RKO (cell line): Measurements from ENCODE around the gene MYBPC1.

Source experiments
- DNase-seq: peaks from one replicate; pipeline ENCODE4 v3.0.0-alpha.2; 2016; ENCODE audit warnings: low spot score

Gene MYBPC1

DNA sequence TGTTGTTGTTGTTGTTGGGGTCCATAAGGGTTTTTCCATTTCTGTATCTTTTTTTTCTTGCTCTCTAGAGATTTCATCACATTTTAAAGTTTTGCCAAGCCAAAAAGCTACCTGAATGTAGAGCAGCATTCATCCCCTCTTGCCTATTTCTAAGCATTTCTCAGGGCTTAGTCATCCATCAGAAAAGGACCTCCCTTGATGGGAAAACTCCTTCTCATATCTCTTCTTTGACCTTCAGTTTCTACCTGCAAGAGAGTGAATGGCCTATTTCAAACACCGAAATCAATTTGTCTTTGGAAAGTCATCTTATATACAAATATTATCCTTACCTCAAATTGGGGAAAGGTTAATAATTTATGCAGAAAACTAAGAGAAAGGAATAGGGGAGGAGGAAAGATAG lies 4.5 kb downstream of the MYBPC1 start:
- DNase-seq: no peak

DNA sequence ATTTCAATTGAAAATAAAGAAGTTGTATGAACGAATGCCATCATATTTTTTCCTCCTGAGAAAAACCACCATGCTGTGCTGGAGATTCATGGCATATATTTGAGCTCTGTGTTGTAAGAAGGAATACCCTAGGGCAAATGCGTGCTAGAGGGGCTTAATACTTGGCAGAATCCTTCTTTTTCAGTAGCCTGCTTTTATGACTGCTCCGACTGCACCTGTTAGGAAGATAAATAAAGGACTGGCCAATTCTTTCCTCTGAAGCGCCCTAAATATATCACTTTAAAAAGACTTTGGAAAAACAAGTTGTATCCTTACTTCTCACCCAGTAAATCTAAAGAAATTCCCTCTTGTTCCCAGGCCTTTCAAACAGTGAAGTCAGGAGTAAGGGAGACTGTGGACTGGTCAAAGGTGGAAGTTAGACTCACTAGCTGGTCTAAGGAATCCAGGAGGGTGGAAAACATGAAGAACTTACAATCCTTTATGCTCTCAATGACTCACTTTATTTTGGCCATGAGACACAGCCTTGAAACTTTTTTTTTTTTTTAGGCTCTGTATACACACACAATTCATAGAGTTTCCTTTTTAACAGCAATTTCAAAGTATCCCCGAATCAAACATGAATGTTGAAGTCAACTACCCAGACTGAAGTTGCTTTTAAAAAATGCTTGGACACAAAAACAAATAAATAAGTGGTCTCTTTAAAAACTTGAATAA lies 5.2 kb downstream of the MYBPC1 start:
- DNase-seq: peak; percentile 12

DNA sequence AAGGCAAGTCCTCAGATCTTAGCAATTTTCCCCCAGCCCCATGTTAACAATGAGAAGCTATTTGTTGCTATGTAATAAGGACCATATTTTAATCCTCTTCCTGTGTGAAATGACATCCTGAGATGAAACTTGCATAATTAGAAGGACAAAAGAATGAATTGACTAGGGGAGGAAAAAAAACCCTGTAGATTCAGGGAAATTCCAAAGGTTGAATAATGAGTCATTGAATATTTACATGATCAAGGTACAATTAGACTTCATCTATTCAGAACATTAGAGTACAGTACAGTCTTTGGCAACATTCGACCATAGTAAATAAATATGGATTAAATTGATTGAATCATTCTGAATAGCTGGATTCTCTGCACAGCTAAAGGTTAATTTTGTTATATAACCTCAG lies 9.4 kb downstream of the MYBPC1 start:
- DNase-seq: no peak

DNA sequence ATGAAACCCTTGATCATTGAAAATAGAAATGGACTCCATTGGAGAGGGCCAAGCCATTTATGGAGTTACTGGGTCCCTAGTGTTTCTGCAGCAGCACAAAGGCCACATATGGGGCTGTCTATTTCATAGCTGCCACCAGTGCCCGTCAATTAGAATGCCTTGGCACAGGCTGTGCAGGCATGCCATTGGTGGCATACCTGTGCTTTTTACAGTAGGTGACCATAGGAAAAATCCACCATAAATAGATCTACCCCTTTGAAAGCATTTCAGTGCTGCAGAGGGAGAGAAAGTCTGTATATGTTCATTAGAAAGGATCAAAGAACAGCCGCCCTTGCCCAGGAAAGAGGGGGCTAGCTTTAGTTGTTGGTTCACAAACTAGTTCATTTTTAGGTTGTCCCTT lies 13.1 kb downstream of the MYBPC1 start:
- no peak for DNase-seq

DNA sequence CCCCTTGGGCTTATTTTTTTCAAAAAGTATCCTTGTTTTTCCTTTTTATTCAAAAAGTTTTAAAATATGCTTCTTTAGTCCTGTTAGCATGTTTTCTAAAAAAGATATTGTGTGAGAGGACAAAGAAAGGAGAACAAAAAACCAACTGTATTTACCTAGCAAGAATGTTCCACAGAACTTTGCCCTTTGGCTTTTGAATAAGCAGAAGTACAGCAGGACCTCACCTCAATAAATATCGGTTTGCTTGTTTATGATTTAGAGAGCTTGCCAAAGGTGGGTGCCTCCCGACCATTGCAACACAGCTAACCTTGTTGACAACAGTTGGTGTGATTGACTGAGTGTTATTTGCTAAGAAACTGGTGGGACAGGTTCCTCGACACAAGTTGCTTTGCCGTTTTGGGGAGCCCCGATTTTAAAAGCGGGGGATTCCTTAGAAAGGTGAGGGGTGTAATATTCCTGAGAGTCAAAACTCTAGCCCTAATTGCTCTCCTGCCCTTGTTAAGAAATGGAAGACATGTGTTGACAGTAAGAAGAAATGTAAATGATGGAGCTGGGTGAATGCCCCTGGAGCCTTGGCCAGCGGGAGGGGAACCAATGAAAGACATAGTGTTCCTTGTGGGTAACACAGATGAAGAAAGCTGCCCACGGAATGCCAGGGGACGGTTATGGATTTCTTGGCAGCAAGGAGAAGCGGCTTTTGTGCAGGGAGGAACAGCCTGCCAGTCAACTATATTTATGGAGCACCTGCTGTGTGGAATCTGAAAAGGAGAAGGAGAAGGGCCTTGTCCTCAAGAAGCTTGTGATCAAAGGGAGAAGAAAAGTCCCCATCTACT lies 13.7 kb downstream of the MYBPC1 start:
- DNase-seq: no peak

DNA sequence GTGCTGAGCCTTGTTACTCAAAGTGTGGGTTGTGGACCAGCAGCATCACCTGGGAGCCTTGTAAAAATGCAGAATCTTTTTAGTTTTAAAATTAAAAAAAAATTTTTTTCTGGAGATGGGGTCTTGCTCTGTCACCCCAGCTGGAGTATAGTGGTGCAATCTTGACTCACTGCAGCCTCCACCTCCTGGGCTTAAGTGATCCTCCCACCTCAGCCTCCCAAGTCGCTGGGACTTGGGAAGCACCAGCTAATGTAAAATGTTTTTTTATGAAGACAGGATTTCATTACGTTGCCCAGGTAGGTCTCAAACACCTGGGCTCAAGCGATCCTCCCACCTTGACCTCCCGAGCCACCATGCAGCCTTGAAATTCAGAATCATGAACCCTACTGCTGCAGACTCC lies 14.4 kb downstream of the MYBPC1 start:
- DNase-seq: no peak

DNA sequence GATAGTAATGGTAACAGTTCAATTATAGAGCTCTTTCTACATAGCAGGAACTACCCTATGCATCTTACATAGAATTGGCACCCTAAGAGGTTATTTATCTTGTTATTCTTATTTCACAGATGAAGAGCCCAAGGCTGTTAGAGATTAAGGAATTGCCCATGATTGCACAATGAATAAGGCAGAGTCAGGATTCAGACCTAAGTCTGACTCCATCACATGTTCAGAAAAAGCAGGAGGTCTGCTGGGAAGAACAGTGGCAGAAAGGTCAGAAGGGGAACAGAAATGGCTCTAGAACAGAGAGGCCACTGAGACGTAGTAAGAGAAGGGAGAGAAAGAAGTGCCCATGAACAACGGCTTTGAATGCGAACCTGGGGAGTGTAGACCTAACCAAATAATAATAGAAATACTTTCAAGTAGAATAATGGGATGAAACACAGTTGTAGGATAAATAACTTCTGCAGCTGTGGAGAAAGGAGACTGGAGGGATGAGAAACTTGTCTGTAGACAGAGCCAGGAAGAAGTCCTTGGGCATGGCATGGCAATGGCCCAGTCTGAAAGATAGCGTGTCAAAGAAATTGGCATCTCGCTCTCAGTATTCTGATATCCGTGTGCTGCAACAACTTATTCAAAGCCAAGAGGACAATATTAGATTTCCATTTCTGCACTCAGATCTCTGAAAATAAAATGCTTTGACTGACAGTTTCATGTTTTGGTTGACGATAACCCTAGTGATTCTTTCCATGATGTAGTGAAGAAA lies 17.6 kb downstream of the MYBPC1 start:
- DNase-seq: no peak

DNA sequence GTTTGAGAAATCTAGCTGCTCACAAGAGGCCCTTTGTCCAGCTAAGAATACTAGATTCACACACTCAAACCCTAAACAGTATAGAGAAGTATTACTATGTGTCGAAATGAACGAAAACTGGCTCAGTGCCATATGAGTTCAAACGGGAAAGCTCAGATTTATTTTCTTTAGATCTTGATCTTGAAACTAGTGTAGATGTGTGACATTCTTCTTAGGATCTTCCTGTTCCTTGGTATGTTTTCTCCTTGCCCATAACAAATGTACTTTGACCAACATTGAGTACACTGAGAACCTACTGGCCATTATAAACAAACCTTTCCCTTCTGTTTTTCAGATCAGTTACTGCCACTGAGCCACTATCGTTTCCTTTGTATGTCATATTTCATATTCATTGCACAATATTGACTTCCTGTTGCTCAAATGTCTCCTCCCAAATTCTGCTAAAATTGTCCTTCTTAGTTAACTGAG lies 21.3 kb downstream of the MYBPC1 start:
- DNase-seq: no peak

DNA sequence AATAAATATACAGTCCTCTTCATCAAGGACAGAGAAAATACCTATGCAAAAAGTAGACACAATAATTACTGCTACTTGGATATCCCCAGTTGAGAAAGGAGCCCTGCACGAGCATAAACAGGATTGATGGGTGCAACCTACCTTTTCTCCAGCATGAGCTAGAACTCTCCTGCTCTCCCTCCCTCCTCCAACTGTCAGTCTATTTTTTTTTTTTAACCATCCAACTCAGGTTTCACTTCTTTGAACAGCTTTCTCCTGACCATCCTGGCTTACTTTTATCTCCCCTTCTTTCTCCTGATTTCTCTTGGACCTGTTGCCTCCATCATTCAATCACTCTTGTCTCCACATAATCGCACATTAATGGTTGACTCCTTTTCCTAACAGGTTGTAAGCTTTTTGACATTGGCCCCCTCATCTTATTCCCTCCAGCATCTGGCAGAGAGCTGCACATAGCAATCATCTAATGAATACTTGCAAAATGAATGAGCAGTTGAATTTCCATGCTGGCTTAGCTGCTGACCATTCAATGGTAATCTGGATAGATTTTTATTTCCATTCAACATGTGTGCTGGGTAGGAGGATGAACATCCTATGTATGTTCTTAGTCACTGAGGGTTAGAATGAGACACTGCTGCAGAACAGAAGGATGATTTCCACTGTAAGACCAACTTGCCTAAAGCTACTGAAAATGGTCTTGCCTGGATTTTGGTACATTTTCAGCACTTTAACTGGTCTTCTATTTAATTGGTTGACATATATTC lies 24.4 kb downstream of the MYBPC1 start:
- no peak for DNase-seq

DNA sequence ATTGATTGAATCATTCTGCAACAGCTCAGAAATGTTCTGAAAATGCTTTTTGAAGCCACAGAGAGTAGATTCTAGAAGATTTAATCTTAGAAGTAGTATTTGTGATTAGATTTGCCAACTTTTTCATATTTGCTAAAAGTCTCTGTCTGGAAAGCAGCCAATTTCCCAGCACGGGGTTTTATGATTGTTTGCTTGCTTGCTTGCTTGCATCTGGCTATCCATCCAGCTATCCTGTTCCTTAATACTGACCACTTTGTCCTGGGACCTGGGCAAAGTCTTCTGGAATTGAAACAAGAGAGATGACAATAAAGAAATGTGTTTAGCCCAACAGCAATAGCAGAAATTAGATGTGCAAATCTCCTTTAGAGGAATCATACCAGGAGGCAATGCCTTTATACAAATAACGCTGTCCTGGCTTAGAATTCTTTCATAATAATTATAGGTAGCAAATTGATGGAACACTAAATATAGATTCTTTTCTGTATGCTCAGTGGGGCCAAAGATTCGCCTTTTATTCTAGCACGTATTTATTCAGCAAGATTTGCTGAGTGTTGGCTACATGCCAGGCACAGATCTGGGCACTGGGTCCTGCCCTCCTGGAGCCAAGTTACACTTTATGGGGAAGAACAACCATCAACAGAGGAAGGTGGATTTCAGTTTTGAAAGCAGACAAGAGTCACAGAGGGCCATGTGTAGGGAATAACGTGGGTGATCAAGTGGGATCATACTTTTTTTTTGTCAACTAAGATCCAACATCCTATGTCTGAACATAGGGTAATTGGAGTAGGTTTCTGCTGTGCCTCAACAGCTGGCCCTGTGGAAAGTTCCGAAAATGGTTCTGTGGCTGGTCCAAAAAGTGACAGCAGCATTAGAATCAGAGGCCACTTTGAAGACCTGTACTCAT lies 25.3 kb downstream of the MYBPC1 start:
- DNase-seq: no peak

DNA sequence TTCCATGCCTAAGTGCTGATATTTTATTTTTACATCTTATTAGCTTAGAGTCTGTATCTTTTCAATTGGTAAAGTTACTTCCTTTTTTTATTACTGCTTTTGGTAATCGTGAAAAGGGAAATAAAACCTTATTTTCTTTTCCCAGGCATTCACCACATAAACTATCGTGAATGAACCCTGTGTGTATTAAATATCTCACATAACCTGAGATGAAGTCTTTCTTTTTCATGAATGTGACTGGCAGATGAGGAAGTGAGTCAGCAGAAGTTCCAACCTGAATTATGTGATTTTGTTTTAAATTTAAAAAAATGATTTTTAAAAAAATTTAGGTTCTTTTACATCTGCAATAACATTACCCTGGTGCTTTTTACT lies 26.0 kb downstream of the MYBPC1 start:
- DNase-seq: no peak

DNA sequence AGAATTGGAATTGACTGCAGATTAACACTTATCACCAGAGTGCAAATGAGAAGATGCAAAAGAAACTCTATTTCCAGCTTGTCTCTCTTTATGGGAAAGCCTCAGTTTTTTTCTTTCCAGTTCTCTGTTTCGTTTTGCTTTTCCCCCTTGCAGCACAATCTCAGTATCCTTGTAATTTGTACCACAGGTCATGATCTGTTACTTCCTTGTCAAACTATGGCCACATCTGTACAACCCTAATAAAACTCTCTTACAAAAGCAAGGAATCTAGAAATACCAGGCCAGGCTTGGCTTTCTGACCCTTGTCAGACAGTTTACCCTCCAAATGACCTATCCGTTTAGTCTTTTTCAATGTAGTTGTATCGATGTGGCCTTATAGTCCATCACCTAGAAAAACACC lies 33.9 kb downstream of the MYBPC1 start:
- DNase-seq: no peak

DNA sequence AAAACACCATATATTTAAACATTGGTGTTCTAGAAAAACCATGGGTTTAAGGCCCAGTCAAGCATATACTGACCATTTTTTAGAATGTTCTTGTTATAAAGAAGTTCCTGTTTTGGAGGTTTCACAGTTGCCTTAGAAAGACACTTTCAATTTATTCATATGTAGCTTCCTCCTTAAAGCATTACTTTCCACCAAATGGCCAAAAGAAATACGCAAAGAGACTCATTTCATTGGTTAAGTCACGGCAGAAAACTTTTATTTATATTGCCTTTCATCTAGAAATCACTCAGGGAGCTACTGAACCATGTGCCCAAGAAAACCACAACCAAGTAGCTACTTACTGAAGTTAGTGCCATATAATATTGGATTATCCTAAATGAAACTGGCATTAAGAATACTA lies 40.0 kb downstream of the MYBPC1 start:
- DNase-seq: no peak

DNA sequence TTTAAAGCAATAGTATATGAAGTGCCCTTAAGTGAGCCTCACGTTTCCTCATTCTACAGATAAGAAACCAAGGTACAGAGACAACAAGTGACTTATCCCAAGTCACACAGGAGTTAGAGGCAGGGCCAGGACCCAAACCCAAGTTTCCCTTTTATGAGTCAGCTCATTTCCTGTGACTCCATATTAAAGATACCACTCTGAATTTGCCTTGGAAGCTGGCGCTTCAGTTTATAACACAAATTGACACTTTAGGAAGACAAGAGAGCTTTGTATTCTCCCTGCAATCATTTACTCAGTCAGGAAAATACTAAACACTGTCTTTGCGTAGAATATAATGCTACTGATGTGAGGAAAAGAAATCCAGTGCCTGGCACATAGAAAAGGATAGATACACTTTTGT lies 43.2 kb downstream of the MYBPC1 start:
- no peak for DNase-seq

DNA sequence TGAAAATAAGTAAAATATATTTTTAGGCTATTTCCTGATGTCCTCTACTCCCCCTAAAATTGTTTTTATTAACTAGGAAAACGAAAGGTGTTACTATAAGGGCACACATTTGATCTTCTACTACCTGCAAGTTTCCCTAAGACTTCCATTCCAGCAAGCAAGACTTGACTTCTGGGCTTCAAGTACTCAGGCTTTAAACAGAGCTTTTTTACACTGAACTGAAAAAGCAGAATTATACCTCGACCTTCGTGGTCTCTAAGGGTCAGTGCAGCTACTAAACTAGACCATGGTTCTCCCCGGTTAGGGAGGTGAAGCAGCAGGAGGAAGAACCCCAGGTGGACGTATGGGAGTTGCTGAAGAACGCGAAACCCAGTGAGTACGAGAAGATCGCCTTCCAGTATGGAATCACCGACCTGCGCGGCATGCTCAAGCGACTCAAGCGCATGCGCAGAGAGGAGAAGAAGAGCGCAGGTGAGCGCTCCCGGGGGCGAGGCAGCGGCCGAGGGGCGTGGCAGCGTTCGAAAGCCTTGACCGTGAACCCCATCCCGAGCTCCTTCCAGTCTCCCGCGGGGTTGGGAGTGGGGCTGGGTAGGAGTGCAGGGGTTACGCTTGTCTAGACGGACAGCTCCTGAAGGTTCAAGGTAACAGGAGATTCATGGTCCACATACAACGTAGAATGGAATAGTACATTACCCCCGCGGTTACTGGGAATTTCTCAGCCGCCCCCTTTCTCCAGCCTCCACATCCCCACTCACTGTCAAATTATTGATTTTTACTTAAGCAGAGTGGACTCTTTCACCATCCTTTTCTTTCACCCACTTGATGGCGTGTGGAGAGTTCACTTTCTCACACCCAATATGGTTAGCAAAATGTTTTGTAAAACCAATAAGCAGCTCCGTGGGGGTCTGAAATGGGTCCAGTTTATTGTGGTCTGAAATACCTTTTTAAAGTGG lies 47.6 kb downstream of the MYBPC1 start:
- no peak for DNase-seq

DNA sequence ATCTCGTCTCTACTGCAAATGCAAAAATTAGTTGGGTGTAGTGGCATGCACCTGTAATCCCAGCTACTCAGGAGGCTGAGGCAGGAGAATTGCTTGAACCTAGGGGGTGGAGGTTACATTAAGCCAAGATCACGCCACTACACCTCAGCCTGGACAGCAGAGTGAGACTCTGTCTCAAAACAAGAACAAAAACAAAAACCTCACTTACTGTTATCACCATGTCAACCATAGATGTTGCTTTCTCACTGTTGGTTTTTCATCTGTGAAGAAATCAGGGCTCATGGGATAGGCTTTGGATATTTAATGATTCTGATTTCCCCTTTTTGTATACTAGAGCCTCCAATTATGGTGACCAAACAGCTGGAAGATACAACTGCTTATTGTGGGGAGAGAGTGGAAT lies 52.9 kb downstream of the MYBPC1 start:
- no peak for DNase-seq

DNA sequence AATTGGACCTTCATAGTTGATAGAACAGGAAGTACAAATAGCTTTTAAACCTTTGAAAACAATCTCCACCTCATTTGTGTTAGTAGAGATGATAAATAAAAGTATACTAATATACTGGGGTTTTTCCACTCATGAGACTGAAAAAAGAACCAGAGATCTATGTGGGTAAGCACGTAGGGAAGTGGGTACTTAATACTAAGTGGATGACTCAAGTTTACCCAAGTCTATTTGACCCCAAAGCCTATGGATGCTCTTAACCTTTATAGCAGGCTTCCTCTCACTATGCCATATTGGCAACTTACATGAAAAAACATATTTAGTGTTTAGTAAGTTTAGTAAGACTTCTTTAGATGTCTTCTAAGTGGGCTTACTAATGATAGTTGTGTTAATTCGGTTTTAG lies 53.4 kb downstream of the MYBPC1 start:
- DNase-seq: no peak

DNA sequence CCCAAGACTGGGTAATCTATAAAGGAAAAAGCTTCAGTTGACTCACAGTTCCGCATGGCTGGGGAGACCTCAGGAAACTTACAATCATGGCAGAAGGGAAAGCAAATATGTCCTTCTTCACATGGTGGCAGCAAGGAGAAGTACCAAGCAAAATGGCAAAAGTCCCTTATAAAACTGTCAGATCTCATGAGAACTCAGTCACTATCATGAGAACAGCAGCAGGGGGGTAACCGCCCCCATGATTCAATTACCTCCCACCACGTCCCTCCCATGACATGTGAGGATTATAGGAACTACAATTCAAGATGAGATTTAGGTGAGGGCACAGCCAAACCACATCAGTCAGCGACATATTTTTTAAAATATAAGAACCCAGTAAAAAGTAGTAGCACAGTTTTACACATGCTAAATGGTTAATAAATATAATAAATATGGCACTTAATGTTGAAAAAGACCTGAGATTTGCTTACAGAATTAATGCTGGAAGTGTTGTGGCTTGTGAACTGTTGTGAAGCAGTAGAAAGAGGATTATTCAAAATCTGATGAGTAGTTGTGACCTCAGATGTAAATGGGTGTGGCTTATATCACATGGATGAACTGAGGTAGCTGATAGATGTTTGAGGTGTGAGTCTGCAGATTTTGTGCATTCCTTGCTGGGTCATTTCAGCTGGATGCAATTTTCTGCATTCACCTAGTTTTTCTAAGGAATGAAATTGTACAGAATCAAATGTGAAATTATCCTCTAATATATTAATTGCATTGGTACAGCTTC lies 55.8 kb downstream of the MYBPC1 start:
- DNase-seq: peak; percentile 11

DNA sequence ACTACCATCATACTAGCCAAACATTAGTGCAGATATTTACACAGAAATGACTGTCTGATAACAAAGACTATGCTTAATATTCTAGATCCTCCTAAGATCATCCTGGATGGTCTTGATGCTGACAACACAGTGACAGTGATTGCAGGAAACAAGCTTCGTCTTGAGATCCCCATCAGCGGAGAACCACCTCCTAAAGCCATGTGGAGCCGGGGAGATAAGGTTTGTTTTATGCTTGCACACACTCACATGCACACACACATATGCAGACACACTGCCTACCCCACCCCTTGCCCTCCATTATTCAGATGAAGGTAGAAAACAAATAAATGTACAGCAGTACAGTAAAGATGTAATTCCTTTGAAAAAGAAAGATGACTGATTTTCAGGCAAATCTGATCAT lies 58.3 kb downstream of the MYBPC1 start:
- DNase-seq: no peak
